Measurements from ENCODE around the gene TNFRSF19. TPM values are rescaled to one million over a fixed set of nuclear protein-coding genes. Genes with fewer than 3 reads are reported as not detected.
A peak's percentile ranks its signal among the peaks of the same experiment; 100 is the strongest.

The TNFRSF19 gene
- total RNA-seq, 1 experiment from 2014 or later, result 0.03 TPM

- DNase-seq (ENCODE audit: low read depth in 1 of 2, low spot score in 2 of 2), result no peak
- H3K4me1 ChIP-seq (replicated peaks), result peaks cover 6% of the 10 kb centered on the region; the same call in 1 of the 2 replicates
- H3K4me3 ChIP-seq, result no peak overlapping the region
- H3K27me3 ChIP-seq (replicated peaks), result no peaks in the 10 kb centered on the region
- no peaks in the 10 kb centered on the region for H3K9me3 ChIP-seq (replicated peaks)
- no peaks in the 10 kb centered on the region for H3K36me3 ChIP-seq
- no peak overlapping the region for H3K27ac ChIP-seq
Measured at GRCh38 chr13:23557043-23557442, 13.2 kb upstream of the TNFRSF19 start.

GRCh38 chr13:23557733-23558132, 12.5 kb upstream of the TNFRSF19 start:
- H3K4me3 ChIP-seq, result no peak overlapping the region

GRCh38 chr13:23558675-23559536, 11.3 kb upstream of the TNFRSF19 start:
- DNase-seq (ENCODE audit: low read depth in 1 of 2, low spot score in 2 of 2), result peak in 1 of 2 experiments; percentile 7
- H3K27ac ChIP-seq, result no peak overlapping the region
- no peaks in the 10 kb centered on the region for H3K9me3 ChIP-seq (replicated peaks)
- no peaks in the 10 kb centered on the region for H3K36me3 ChIP-seq
- H3K4me3 ChIP-seq, result no peak overlapping the region
- peaks cover 6% of the 10 kb centered on the region; the same call in 1 of the 2 replicates for H3K4me1 ChIP-seq (replicated peaks)
- H3K27me3 ChIP-seq (replicated peaks), result no peaks in the 10 kb centered on the region

More at GRCh38 chr13:23557733-23558132, 12.5 kb upstream of the TNFRSF19 start:
- peaks cover 6% of the 10 kb centered on the region; the same call in 1 of the 2 replicates for H3K4me1 ChIP-seq (replicated peaks)
- no peaks in the 10 kb centered on the region for H3K36me3 ChIP-seq
- DNase-seq (ENCODE audit: low read depth in 1 of 2, low spot score in 2 of 2), result no peak
- H3K27ac ChIP-seq, result no peak overlapping the region
- H3K9me3 ChIP-seq (replicated peaks), result no peaks in the 10 kb centered on the region
- H3K27me3 ChIP-seq (replicated peaks), result no peaks in the 10 kb centered on the region

GRCh38 chr13:23560571-23561089, 9.6 kb upstream of the TNFRSF19 start:
- no peaks in the 10 kb centered on the region for H3K27me3 ChIP-seq (replicated peaks)
- DNase-seq (ENCODE audit: low read depth in 1 of 2, low spot score in 2 of 2), result no peak
- H3K36me3 ChIP-seq, result no peaks in the 10 kb centered on the region
- no peak overlapping the region for H3K4me3 ChIP-seq
- H3K9me3 ChIP-seq (replicated peaks), result no peaks in the 10 kb centered on the region
- H3K27ac ChIP-seq, result no peak overlapping the region
- H3K4me1 ChIP-seq (replicated peaks), result peaks cover 6% of the 10 kb centered on the region; the same call in 1 of the 2 replicates

DNA sequence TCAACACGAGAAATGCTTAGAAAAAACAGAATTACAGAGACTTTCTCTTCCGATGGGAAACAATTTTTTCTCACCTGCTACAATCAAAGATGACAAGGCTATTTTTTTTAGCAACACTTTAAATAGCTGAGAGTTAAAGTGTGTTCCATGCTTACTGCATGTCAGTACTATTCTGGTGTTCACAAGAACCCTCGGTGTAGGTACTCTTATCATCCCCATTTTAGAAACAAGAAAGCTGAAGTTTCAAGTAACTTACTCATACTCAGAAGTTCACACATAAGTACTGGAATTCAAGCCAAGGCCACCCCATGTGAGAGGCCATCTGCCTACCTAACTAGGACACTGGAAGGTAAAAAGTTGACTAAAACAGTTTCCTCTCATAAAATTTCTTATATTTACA, 9.0 kb upstream of the TNFRSF19 start:
- H3K4me3 ChIP-seq, result no peak overlapping the region
- no peak for DNase-seq (ENCODE audit: low read depth in 1 of 2, low spot score in 2 of 2)
- no peak overlapping the region for H3K27ac ChIP-seq
- H3K4me1 ChIP-seq (replicated peaks), result peaks cover 6% of the 10 kb centered on the region; the same call in 1 of the 2 replicates
- H3K27me3 ChIP-seq (replicated peaks), result no peaks in the 10 kb centered on the region
- H3K36me3 ChIP-seq, result no peaks in the 10 kb centered on the region
- no peaks in the 10 kb centered on the region for H3K9me3 ChIP-seq (replicated peaks)

- no peak for DNase-seq (ENCODE audit: low read depth in 1 of 2, low spot score in 2 of 2)
- H3K27me3 ChIP-seq (replicated peaks), result no peaks in the 10 kb centered on the region
- H3K4me3 ChIP-seq, result no peak overlapping the region
- H3K4me1 ChIP-seq (replicated peaks), result peaks cover 6% of the 10 kb centered on the region; the same call in 1 of the 2 replicates
- no peaks in the 10 kb centered on the region for H3K9me3 ChIP-seq (replicated peaks)
- H3K27ac ChIP-seq, result no peak overlapping the region
- no peaks in the 10 kb centered on the region for H3K36me3 ChIP-seq
Measured at GRCh38 chr13:23563085-23563845, 6.9 kb upstream of the TNFRSF19 start.

DNA sequence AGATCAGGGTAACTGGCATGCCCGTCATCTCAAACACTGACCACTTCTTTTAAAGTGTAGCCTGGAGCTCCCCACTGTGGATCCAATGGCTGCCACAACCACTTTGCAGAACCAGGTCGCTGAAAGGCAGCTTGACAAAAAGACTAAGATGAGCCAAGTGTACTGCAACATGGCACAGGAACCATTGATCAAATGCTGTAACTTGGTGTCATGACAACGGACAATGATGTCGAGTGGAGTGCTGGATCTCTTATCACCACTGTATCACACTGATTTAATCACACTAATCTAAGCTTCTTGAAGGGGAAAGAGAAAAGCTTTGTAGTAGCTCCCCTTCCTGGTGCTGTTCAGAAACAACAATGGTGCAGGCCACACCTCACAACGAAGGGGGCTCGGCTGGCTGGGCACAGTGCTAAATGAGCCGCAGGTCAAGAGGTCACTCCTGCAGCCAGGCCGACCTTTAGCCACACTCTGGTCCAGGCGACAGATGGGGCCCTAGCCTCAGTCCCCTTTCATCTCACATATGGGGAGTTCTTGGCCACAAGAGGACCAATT, 2.2 kb upstream of the TNFRSF19 start:
- Histone ChIP-seq H3K27me3 (replicated peaks) (peaks cover 13% of the 10 kb centered on the region), H3K27ac (no peak overlapping the region), H3K9me3 (replicated peaks) (no peaks in the 10 kb centered on the region), H3K36me3 (no peaks in the 10 kb centered on the region), H3K4me3 (no peak overlapping the region), H3K4me1 (replicated peaks) (no peaks in the 10 kb centered on the region)
- no peak for DNase-seq (ENCODE audit: low read depth in 1 of 2, low spot score in 2 of 2)

- DNase-seq (ENCODE audit: low read depth in 1 of 2, low spot score in 2 of 2), result no peak
- no peaks in the 10 kb centered on the region for H3K36me3 ChIP-seq
- H3K27me3 ChIP-seq (replicated peaks), result peaks cover 13% of the 10 kb centered on the region
- H3K9me3 ChIP-seq (replicated peaks), result no peaks in the 10 kb centered on the region
- H3K4me3 ChIP-seq, result no peak overlapping the region
- no peaks in the 10 kb centered on the region for H3K4me1 ChIP-seq (replicated peaks)
- no peak overlapping the region for H3K27ac ChIP-seq
Measured at GRCh38 chr13:23570921-23571315, 706 bp downstream of the TNFRSF19 start.

- no peak overlapping the region for H3K4me3 ChIP-seq
- H3K27me3 ChIP-seq (replicated peaks), result peaks cover 13% of the 10 kb centered on the region
- no peak for DNase-seq (ENCODE audit: low read depth in 1 of 2, low spot score in 2 of 2)
- H3K4me1 ChIP-seq (replicated peaks), result no peaks in the 10 kb centered on the region
- no peaks in the 10 kb centered on the region for H3K36me3 ChIP-seq
- no peaks in the 10 kb centered on the region for H3K9me3 ChIP-seq (replicated peaks)
- H3K27ac ChIP-seq, result no peak overlapping the region
Measured at GRCh38 chr13:23571431-23571830, 1.2 kb downstream of the TNFRSF19 start.

DNA sequence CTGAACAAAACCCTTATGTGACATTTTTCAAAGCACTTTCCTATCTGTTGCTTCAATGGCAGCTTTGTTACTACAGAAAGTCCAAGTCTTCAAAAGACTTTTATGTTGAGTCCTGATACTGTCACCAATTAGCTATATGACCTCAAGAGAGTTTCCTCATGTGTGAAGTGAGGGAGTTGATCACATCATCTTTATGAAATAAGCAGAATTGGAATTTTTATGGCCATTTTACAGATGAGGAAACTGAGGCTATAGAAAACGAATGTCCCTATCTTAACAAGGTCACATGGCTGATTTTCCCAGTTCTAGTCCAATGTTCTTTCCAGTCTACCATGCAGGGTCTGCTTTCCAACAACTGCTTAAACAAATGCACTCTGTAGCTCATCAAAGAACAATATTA, 2.6 kb downstream of the TNFRSF19 start:
- Histone ChIP-seq H3K9me3 (replicated peaks) (no peaks in the 10 kb centered on the region), H3K4me3 (no peak overlapping the region), H3K36me3 (no peaks in the 10 kb centered on the region), H3K4me1 (replicated peaks) (no peaks in the 10 kb centered on the region), H3K27me3 (replicated peaks) (peaks cover 13% of the 10 kb centered on the region), H3K27ac (no peak overlapping the region)
- DNase-seq (ENCODE audit: low read depth in 1 of 2, low spot score in 2 of 2), result no peak

- H3K27ac ChIP-seq, result no peak overlapping the region
- peaks cover 9% of the 10 kb centered on the region for H3K4me1 ChIP-seq (replicated peaks)
- no peak overlapping the region for H3K4me3 ChIP-seq
- peaks cover 16% of the 10 kb centered on the region for H3K27me3 ChIP-seq (replicated peaks)
- DNase-seq (ENCODE audit: low read depth in 1 of 2, low spot score in 2 of 2), result no peak
- H3K36me3 ChIP-seq, result no peaks in the 10 kb centered on the region
- no peaks in the 10 kb centered on the region for H3K9me3 ChIP-seq (replicated peaks)
Measured at GRCh38 chr13:23574421-23575145, 4.4 kb downstream of the TNFRSF19 start.

GRCh38 chr13:23575632-23576031, 5.4 kb downstream of the TNFRSF19 start:
- Histone ChIP-seq H3K4me3 (no peak overlapping the region), H3K4me1 (replicated peaks) (peaks cover 18% of the 10 kb centered on the region), H3K9me3 (replicated peaks) (no peaks in the 10 kb centered on the region; the same call in 1 of the 2 replicates), H3K27ac (no peak overlapping the region), H3K36me3 (no peaks in the 10 kb centered on the region), H3K27me3 (replicated peaks) (peaks cover 24% of the 10 kb centered on the region)
- no peak for DNase-seq (ENCODE audit: low read depth in 1 of 2, low spot score in 2 of 2)

DNA sequence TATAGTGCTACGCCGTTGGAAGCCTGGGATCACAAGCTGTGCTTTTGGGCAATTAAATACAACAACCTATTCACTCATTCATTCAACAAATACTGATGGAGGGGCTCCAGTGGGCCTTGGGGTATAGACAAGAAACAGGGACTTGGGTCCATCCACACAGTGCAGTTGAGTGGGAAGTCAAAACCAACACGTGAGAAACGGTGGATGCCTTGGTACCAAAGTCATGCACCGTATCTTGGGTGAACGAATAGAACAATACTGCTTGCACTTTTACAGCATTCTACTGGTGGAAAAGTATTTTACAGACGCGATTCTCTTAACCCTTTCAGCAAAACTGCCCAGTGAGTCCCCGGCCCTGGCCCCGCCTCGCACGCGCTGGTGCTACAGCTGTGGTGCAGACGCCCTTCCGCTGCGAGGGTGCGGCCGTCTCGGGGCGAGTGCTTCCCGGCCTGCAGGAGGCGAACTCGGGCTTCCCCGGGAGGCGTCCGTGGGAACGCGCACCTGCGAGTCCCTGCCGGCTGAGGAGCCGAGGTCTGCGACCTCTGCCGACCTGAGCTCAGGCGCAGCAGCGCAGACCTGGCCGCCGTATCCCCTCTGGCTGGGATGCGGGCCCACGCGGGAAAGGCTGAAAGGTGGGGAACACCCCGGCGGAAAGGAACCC, 8.3 kb downstream of the TNFRSF19 start:
- peak; percentile 46 to 52 for DNase-seq (ENCODE audit: low read depth in 1 of 2, low spot score in 2 of 2)
- Histone ChIP-seq H3K27me3 (replicated peaks) (peaks cover 14% of the 10 kb centered on the region), H3K4me1 (replicated peaks) (peaks cover 18% of the 10 kb centered on the region), H3K9me3 (replicated peaks) (no peaks in the 10 kb centered on the region; the same call in 1 of the 2 replicates), H3K36me3 (no peaks in the 10 kb centered on the region), H3K27ac (no peak overlapping the region), H3K4me3 (peak overlapping the region; percentile 44)

Measured in SJSA1 (cell line).